A673 (cell line): ENCODE measurements around the gene MAN1C1.

Experiments used
- EZH2 ChIP-seq: fragments of 200-600 bp; sonication (generic); IDR thresholded peaks from 2 replicates; pipeline ENCODE4 v1.6.1; 2017; ENCODE audit warnings: borderline replicate concordance, low read depth, mild to moderate bottlenecking, mixed read lengths, antibody characterized with exemption, low read length; ENCODE audit not compliant: poor library complexity, severe bottlenecking
- TF ChIP-seq, protein P1 (sequence below): fragments of 300-800, 200-600 bp; sonication (generic); conservative IDR thresholded peaks from 2 replicates; pipeline ENCODE4 v1.5.1; 2017; ENCODE audit warnings: low read depth, mild to moderate bottlenecking, antibody characterized with exemption, low read length, moderate library complexity, mixed read lengths

DNA sequence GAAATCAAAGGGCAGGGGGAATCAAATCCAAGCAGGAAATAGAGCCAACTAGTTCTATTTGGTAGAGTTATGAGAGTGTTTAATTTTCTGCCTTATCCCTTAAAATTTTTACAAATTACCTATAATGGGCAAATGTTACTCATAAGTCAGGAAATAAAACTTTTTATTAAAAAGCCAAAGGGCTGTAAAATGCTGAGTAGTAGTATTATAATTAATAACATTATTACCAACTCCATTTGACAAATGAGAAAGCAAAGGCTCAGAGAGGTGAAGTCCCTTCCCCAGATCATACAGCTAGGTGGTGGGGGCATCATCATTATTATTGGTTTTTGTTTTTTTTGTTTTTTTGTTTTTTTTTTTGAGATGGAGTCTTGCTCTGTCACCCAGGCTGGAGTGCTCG is 186.8 kb downstream of the MAN1C1 start:
- TF ChIP-seq, protein P1, sequence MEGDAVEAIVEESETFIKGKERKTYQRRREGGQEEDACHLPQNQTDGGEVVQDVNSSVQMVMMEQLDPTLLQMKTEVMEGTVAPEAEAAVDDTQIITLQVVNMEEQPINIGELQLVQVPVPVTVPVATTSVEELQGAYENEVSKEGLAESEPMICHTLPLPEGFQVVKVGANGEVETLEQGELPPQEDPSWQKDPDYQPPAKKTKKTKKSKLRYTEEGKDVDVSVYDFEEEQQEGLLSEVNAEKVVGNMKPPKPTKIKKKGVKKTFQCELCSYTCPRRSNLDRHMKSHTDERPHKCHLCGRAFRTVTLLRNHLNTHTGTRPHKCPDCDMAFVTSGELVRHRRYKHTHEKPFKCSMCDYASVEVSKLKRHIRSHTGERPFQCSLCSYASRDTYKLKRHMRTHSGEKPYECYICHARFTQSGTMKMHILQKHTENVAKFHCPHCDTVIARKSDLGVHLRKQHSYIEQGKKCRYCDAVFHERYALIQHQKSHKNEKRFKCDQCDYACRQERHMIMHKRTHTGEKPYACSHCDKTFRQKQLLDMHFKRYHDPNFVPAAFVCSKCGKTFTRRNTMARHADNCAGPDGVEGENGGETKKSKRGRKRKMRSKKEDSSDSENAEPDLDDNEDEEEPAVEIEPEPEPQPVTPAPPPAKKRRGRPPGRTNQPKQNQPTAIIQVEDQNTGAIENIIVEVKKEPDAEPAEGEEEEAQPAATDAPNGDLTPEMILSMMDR = no peak
- no peak for TF ChIP-seq EZH2
